ENCODE results near the gene CSH1.
A peak's percentile ranks its signal among the peaks of the same experiment; 100 is the strongest.

CSH1 gene

DNA sequence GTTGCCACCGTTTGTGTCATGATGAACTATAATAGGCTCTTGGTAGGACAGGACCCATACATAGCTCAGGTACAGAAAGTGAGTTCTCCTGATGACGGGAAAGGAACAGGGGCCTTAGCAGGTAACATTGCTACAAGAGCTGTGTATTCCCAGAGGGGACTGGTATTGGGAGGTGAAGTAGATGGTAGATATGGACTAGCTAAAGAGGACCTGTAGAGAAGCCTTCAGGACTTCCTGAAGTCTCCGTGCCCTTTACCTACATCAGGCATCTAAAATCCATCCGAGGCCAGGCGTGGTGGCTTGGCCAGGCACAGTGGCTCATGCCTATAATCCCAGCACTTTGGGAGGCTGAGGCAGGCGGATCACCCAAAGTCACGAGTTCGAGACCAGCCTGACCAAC, 41.2 kb downstream of the CSH1 start:
- DNase-seq: no peak

DNA sequence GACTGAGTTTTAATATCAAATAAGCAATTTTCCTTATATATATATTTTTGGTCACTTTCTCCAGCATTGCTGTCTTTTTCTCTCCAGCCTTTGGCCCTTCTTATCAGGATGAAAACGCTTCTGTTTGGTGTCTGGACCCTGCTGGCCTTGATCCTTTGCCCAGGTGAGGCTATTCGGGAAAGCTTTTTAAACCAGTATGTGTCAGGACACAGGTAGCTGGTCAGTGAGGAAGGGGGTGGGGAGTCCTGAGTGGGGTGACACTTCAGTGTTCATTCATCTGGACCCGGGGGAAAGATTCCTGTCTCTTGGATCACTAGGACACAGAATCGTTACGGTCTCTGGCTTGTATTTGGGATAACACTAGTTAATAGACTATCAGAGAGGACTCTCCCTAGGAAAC, 41.7 kb downstream of the CSH1 start:
- DNase-seq: no peak

DNA sequence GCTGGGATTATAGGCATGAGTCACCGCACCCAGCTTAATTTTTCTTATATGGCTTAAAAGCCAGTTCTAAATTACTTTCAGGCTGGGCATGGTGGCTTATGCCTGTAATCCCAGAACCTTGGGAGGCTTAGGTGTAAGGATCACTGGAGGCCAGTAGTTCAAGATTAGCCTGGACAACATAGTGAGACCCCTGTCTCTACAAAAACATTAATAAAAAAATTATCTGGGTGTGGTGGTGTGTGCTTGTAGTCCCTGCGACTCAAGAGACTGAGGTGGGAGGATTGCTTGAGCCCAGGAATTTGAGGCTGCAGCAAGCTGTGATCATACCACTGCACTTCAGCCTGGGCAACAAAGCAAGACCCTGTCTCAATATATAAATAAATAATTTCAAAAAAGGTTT, 43.1 kb downstream of the CSH1 start:
- DNase-seq: no peak

DNA sequence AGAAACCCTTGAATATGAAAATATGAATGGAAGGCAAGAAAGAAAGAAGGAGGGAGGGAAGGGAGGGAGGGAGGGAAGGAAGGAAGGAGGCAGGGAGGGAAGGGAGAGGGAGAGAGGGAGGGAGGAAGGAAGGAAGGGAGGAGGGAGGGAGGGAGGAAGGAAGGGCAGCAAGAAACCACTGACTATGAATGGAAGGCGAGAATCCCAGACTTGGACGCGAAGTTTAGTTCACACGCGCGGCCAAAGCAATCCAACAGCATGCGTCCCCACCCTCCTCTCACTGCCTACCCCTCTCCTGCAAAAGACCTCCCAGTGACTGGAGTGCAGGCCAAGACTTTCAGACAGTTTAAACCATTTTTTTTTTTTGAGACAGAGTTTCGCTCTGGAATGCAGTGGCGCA, 46.0 kb downstream of the CSH1 start:
- DNase-seq: no peak

DNA sequence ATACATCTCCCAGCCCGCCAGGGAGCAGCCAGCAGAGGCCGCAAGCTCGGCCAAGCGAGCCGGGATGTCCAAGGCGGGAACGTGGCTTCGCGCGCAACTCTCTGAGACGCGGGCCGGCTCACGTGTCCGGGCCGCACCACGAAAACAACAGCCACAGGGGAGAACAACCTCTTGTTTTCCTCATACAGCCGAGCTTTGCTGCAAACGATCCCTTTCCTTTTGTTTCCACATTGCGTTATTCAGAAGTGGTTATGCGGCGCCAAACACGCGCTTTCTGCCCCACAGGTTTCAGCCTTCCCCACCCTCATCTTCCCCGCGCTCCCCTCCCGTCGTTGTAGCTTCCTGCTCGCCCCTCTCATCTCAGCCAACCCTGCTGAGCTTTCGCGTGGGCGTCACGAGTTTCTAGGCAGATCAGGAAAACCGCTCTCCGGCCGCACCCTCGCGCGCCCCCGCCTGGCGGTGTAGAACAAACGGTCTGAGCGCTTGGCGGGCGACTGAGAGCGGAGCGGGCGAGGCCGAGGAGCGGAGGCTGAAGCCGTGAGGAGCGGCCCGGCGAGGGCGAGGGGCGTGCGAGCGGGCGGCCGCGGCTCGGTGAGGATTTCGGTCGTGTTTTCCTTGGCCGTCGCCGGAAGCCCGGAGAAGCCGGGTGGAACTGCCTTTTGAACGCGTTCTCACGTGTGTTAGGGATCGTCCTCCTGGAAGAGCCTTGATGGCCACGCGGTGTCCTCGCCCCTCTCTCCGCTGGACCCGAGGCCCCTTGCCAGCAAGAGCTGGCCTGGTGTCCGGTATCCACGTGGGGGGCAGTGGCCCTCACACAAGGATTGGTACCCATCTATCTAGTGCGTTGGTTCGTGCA, 47.3 kb downstream of the CSH1 start:
- peak; percentile 97 for DNase-seq

DNA sequence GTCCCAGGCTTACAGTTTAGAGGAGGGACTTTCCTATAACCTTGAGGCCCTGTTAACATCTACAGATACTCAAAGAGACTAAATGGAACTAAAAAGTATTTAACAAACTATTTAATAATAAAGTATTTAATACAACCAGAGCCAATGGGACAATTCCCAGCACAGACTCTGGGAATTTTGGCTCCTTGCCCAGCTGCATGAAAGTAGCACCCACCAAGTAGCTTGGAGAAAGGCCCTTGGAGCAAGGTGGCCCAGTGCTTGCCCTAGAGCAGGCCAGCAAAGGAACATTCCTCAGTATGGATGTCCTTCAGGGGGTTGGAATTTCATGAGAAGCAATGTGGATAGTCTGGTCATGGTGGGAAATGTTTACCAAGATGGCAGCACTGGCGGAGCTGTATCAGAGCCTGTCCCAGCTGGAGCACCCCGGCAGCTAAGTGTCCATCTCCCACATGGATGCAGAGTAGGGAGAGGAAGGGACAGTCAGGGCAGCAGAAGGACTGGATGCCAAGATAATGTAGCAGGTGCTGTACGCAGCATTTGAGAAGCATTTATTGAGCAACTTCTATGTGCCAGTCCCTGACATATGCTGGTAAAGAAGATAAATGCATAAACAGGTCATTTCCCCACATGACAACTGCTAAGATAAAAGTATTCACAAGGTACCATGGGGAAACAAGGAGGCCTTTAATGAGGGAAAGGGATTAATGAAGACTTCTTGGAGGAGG, 48.7 kb downstream of the CSH1 start:
- no peak for DNase-seq

DNA sequence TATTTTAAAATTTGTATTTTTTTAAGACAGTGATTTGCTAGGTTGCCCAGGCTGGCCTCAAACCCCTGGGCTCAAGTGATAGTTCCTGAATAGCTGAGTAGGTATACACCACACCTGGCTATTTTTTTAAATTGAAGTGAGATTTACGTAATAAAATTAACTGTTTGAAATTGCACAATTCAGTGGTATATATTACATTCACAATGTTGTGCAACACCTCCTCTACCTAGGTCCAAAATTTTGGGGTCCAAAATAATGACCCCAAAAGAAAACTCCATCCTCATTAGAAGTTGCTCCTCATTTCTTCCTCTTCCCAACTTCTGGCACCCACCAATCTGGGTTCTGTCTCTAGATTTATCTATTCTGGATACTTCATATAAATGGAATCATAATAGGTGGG, 50.9 kb downstream of the CSH1 start:
- no peak for DNase-seq
